ENCODE measurements around the gene MYO9B.
"Not testable (repeated sequence)": the region's sequence is repeated elsewhere in the genome, so short reads cannot be mapped to it uniquely, and the experiment has no call there.

Gene MYO9B

GRCh38 chr19:17091758-17092333 is 16.3 kb downstream of the MYO9B start:
- DNase-seq (ENCODE audit: low spot score): no peak

- DNase-seq (ENCODE audit: low spot score): no peak
Measured at GRCh38 chr19:17092696-17093095, 17.1 kb downstream of the MYO9B start.

GRCh38 chr19:17094694-17095093 is 19.1 kb downstream of the MYO9B start:
- DNase-seq (ENCODE audit: low spot score): not testable (repeated sequence)

GRCh38 chr19:17095141-17095919 is 19.8 kb downstream of the MYO9B start:
- peak; percentile 82 for DNase-seq (ENCODE audit: low spot score)

GRCh38 chr19:17097593-17098126 is 22.1 kb downstream of the MYO9B start:
- peak; percentile 60 for DNase-seq (ENCODE audit: low spot score)

- no peak for DNase-seq (ENCODE audit: low spot score)
Measured at GRCh38 chr19:17098326-17098725, 22.7 kb downstream of the MYO9B start.

- DNase-seq (ENCODE audit: low spot score): no peak
Measured at GRCh38 chr19:17101686-17102628, 26.4 kb downstream of the MYO9B start.

- DNase-seq (ENCODE audit: low spot score): no peak
Measured at GRCh38 chr19:17103177-17103576, 27.6 kb downstream of the MYO9B start.

- no peak for DNase-seq (ENCODE audit: low spot score)
Measured at GRCh38 chr19:17104679-17105078, 29.1 kb downstream of the MYO9B start.

- DNase-seq (ENCODE audit: low spot score): no peak
Measured at GRCh38 chr19:17105556-17105955, 30.0 kb downstream of the MYO9B start.

GRCh38 chr19:17106964-17107363 is 31.4 kb downstream of the MYO9B start:
- DNase-seq (ENCODE audit: low spot score): not testable (repeated sequence)

- DNase-seq (ENCODE audit: low spot score): peak; percentile 99
Measured at GRCh38 chr19:17107546-17108452, 32.2 kb downstream of the MYO9B start.

- peak; percentile 27 for DNase-seq (ENCODE audit: low spot score)
Measured at GRCh38 chr19:17108453-17108784, 32.8 kb downstream of the MYO9B start.

GRCh38 chr19:17109300-17109699 is 33.7 kb downstream of the MYO9B start:
- no peak for DNase-seq (ENCODE audit: low spot score)

- no peak for DNase-seq (ENCODE audit: low spot score)
Measured at GRCh38 chr19:17109962-17110598, 34.5 kb downstream of the MYO9B start.

- no peak for DNase-seq (ENCODE audit: low spot score)
Measured at GRCh38 chr19:17110599-17110966, 35.0 kb downstream of the MYO9B start.

GRCh38 chr19:17111766-17112165 is 36.2 kb downstream of the MYO9B start:
- DNase-seq (ENCODE audit: low spot score): no peak

GRCh38 chr19:17112271-17112670 is 36.7 kb downstream of the MYO9B start:
- no peak for DNase-seq (ENCODE audit: low spot score)

- DNase-seq (ENCODE audit: low spot score): no peak
Measured at GRCh38 chr19:17112700-17113099, 37.1 kb downstream of the MYO9B start.

GRCh38 chr19:17113127-17113785 is 37.7 kb downstream of the MYO9B start:
- no peak for DNase-seq (ENCODE audit: low spot score)
